WTC11 (cell line): Measurements from ENCODE around the gene PLEKHH1. TPM values are rescaled to one million over a fixed set of nuclear protein-coding genes. Genes with fewer than 3 reads are reported as not detected.
A peak's percentile ranks its signal among the peaks of the same experiment; 100 is the strongest.

Experiments used
- ATAC-seq: fragments of 200-7000 bp; cut with Tn5 transposase; 2 replicates; pipeline ENCODE4 v1.10.0; 2021; ENCODE audit warnings: mild to moderate bottlenecking, moderate library complexity
- CTCF ChIA-PET: fragments of 300-600 bp; sonication (Branson Sonifier 250); formaldehyde crosslinking; loops from one replicate; lab custom pipeline; 2021; ENCODE audit warnings: antibody characterized with exemption; lab: Charles Lee
- POLR2A ChIA-PET: fragments of 350-600 bp; sonication (Branson Sonifier 250); formaldehyde crosslinking; loops from one replicate; lab custom pipeline; 2021; ENCODE audit warnings: antibody characterized with exemption; lab: Charles Lee
- DNase-seq: peaks from one replicate; pipeline ENCODE4 v3.0.0; 2021; ENCODE audit warnings: low spot score
- H3K27ac Mint-ChIP-seq: 2 replicates; pipeline ENCODE4 v1.8.0; 2021; ENCODE audit warnings: mixed read lengths
- H3K27me3 Mint-ChIP-seq: 2 replicates; pipeline ENCODE4 v1.8.0; 2021; ENCODE audit warnings: low read depth, mild to moderate bottlenecking, moderate library complexity, mixed read lengths
- H3K36me3 Mint-ChIP-seq: 2 replicates; pipeline ENCODE4 v1.8.0; 2021; ENCODE audit warnings: mixed read lengths
- H3K4me1 Mint-ChIP-seq: 2 replicates; pipeline ENCODE4 v1.8.0; 2022; ENCODE audit warnings: mixed read lengths
- H3K4me3 Mint-ChIP-seq: 2 replicates; pipeline ENCODE4 v1.8.0; 2021; ENCODE audit warnings: mild to moderate bottlenecking, moderate library complexity, mixed read lengths
- H3K9me3 Mint-ChIP-seq: 2 replicates; pipeline ENCODE4 v1.8.0; 2021; ENCODE audit warnings: mixed read lengths
- ATF1 ChIP-seq: sonication (generic); formaldehyde crosslinking; IDR thresholded peaks from 2 replicates; pipeline ENCODE4 v1.8.1; 2023; ENCODE audit warnings: mild to moderate bottlenecking, moderate library complexity, missing genetic modification reagents
- CBFB ChIP-seq: sonication (generic); formaldehyde crosslinking; IDR thresholded peaks from 2 replicates; pipeline ENCODE4 v1.8.1; 2022; ENCODE audit warnings: mild to moderate bottlenecking, low read depth, missing genetic modification reagents
- E2F1 ChIP-seq: sonication (generic); formaldehyde crosslinking; IDR thresholded peaks from 2 replicates; pipeline ENCODE4 v1.8.0; 2022; ENCODE audit warnings: mild to moderate bottlenecking, missing genetic modification reagents
- EMX1 ChIP-seq: fragments of 250-450 bp; sonication (Bioruptor Pico); IDR thresholded peaks from 2 replicates; pipeline ENCODE4 v1.8.0; 2021; ENCODE audit warnings: mild to moderate bottlenecking
- GRHL2 ChIP-seq: fragments of 250-450 bp; sonication (Bioruptor Pico); IDR thresholded peaks from 2 replicates; pipeline ENCODE4 v1.8.0; 2022; ENCODE audit warnings: mild to moderate bottlenecking, moderate library complexity; ENCODE audit not compliant: insufficient replicate concordance, severe bottlenecking
- GTF2I ChIP-seq: fragments of 250-450 bp; sonication (Bioruptor Pico); conservative IDR thresholded peaks from 2 replicates; pipeline ENCODE4 v1.4.0; 2021; ENCODE audit warnings: mild to moderate bottlenecking
- JAZF1 ChIP-seq: fragments of 250-450 bp; sonication (Bioruptor Pico); IDR thresholded peaks from 2 replicates; pipeline ENCODE4 v1.9.0; 2021; ENCODE audit warnings: moderate library complexity, mild to moderate bottlenecking, inconsistent platforms
- KAT7 ChIP-seq: sonication (generic); formaldehyde crosslinking; IDR thresholded peaks from 2 replicates; pipeline ENCODE4 v1.8.1; 2023; ENCODE audit warnings: missing genetic modification reagents, mild to moderate bottlenecking, borderline replicate concordance
- NR2C2 ChIP-seq: sonication (generic); formaldehyde crosslinking; IDR thresholded peaks from 2 replicates; pipeline ENCODE4 v1.8.0; 2022; ENCODE audit warnings: mild to moderate bottlenecking, missing genetic modification reagents
- SMAD3 ChIP-seq: sonication (generic); formaldehyde crosslinking; IDR thresholded peaks from 2 replicates; pipeline ENCODE4 v1.8.0; 2022; ENCODE audit warnings: missing genetic modification reagents, mild to moderate bottlenecking, borderline replicate concordance
- SMAD4 ChIP-seq: sonication (generic); formaldehyde crosslinking; IDR thresholded peaks from 2 replicates; pipeline ENCODE4 v1.8.0; 2022; ENCODE audit warnings: mild to moderate bottlenecking, missing genetic modification reagents
- SOX15 ChIP-seq: fragments of 250-450 bp; sonication (Bioruptor Pico); IDR thresholded peaks from 2 replicates; pipeline ENCODE4 v1.9.0; 2021; ENCODE audit warnings: mild to moderate bottlenecking
- ZNF425 ChIP-seq: fragments of 250-450 bp; sonication (Bioruptor Pico); conservative IDR thresholded peaks from 2 replicates; pipeline ENCODE4 v1.9.0; 2021; ENCODE audit warnings: mild to moderate bottlenecking
- total RNA-seq: library from RNA; stranded (reverse); gene quantifications from 3 replicates; pipeline ENCODE4 v1.2.3, GENCODE V29; 2021
- TF ChIP-seq, protein P1 (sequence below): fragments of 250-450 bp; sonication (Bioruptor Pico); IDR thresholded peaks from 2 replicates; pipeline ENCODE4 v1.9.0; 2021; ENCODE audit warnings: mild to moderate bottlenecking
- TF ChIP-seq, protein P2 (sequence below): sonication (generic); formaldehyde crosslinking; IDR thresholded peaks from 2 replicates; pipeline ENCODE4 v1.8.0; 2023; ENCODE audit warnings: missing genetic modification reagents
- TF ChIP-seq, protein P3 (sequence below): sonication (generic); formaldehyde crosslinking; IDR thresholded peaks from 2 replicates; pipeline ENCODE4 v1.8.1; 2023; ENCODE audit warnings: mild to moderate bottlenecking, missing genetic modification reagents

PLEKHH1 gene
- total RNA-seq, 1 experiment from 2014 or later, result 48.3 TPM

DNA sequence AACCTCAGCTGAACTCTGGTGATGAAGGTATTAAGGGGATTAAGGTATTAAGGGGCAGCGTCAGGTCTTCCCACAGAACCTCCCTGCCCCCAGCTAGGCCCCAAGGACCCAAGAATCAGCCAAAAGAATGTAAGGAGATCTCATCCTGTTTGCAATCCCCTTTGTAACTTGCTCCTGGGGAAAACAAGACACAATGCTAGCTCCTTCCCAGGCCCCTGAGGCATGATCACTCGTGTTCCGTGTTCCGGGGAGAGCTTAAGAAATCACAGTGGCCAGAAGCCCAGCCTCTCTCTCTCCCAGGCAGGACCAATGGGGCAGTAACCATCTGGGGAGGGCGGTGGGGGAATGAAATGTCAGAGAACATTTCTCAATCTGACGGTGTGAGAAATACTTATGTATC lies 33.8 kb downstream of the PLEKHH1 start (continued):
- TF ChIP-seq, protein P1, sequence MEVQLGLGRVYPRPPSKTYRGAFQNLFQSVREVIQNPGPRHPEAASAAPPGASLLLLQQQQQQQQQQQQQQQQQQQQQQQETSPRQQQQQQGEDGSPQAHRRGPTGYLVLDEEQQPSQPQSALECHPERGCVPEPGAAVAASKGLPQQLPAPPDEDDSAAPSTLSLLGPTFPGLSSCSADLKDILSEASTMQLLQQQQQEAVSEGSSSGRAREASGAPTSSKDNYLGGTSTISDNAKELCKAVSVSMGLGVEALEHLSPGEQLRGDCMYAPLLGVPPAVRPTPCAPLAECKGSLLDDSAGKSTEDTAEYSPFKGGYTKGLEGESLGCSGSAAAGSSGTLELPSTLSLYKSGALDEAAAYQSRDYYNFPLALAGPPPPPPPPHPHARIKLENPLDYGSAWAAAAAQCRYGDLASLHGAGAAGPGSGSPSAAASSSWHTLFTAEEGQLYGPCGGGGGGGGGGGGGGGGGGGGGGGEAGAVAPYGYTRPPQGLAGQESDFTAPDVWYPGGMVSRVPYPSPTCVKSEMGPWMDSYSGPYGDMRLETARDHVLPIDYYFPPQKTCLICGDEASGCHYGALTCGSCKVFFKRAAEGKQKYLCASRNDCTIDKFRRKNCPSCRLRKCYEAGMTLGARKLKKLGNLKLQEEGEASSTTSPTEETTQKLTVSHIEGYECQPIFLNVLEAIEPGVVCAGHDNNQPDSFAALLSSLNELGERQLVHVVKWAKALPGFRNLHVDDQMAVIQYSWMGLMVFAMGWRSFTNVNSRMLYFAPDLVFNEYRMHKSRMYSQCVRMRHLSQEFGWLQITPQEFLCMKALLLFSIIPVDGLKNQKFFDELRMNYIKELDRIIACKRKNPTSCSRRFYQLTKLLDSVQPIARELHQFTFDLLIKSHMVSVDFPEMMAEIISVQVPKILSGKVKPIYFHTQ (CRISPR knock-in tag), result no peak
- TF ChIP-seq SMAD3 (CRISPR knock-in tag), result no peak
- no peak for TF ChIP-seq CBFB
- TF ChIP-seq, protein P2, sequence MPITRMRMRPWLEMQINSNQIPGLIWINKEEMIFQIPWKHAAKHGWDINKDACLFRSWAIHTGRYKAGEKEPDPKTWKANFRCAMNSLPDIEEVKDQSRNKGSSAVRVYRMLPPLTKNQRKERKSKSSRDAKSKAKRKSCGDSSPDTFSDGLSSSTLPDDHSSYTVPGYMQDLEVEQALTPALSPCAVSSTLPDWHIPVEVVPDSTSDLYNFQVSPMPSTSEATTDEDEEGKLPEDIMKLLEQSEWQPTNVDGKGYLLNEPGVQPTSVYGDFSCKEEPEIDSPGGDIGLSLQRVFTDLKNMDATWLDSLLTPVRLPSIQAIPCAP (CRISPR knock-in tag), result no peak
- no peak for TF ChIP-seq KAT7 (CRISPR knock-in tag)
- no peak for TF ChIP-seq EMX1 (CRISPR knock-in tag)

DNA sequence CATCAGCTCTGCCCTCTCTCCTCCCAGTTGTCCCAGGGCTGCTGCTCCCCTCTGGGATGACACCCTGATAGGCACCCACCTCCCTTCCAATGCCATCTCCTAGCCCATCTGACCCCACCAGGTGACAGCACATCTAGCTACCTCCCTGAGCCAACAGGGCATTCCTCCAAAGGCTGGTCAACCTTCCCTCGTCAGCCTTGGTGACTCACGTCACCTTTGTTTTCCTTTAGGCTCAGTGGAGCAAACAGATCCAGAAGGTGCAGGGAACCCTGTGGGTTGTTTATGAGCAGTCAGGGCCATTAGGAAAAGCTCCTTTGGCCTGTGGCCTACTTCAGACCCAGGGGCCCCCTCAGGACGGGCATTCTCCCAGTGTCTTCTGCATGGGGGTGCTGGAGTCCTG lies 34.6 kb downstream of the PLEKHH1 start:
- DNase-seq, result no peak
- ChIA-PET POLR2A (no interaction called here), CTCF (interaction anchor here (1.1 to 8.0 kb wide), 2 partner anchors 137 to 139 kb away, joined by 3 to 117 read pairs; no protein-coding TSS in a partner anchor)
- no peak for ATAC-seq
- H3K9me3 Mint-ChIP-seq, result no peaks in the 10 kb centered on the region
- H3K4me1 Mint-ChIP-seq, result peaks cover 13% of the 10 kb centered on the region
- H3K4me3 Mint-ChIP-seq, result no peak overlapping the region
- peaks cover 7% of the 10 kb centered on the region for H3K36me3 Mint-ChIP-seq
- TF ChIP-seq JAZF1 (CRISPR knock-in tag) (no peak), ATF1 (CRISPR knock-in tag) (no peak), SMAD3 (CRISPR knock-in tag) (no peak), NR2C2 (CRISPR knock-in tag) (no peak), SMAD4 (no peak), ZNF425 (CRISPR knock-in tag) (no peak), E2F1 (CRISPR knock-in tag) (no peak), SOX15 (CRISPR knock-in tag) (no peak), GRHL2 (no peak), KAT7 (CRISPR knock-in tag) (no peak), GTF2I (no peak)
- TF ChIP-seq, protein P3, sequence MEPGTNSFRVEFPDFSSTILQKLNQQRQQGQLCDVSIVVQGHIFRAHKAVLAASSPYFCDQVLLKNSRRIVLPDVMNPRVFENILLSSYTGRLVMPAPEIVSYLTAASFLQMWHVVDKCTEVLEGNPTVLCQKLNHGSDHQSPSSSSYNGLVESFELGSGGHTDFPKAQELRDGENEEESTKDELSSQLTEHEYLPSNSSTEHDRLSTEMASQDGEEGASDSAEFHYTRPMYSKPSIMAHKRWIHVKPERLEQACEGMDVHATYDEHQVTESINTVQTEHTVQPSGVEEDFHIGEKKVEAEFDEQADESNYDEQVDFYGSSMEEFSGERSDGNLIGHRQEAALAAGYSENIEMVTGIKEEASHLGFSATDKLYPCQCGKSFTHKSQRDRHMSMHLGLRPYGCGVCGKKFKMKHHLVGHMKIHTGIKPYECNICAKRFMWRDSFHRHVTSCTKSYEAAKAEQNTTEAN (CRISPR knock-in tag), result no peak
- TF ChIP-seq, protein P1 (CRISPR knock-in tag), result no peak
- H3K27me3 Mint-ChIP-seq, result no peaks in the 10 kb centered on the region
- H3K27ac Mint-ChIP-seq, result peak overlapping the region; percentile 10
